ENCODE results near the gene NPTN.
"Not testable (repeated sequence)": the region's sequence is repeated elsewhere in the genome, so short reads cannot be mapped to it uniquely, and the experiment has no call there.

The NPTN gene

GRCh38 chr15:73654659-73655058, 21.5 kb upstream of the NPTN start:
- TF ChIP-seq ZFX (IDR thresholded peaks at IDR 0.05; ENCODE audit: borderline replicate concordance): no peak
- no peak for TF ChIP-seq CTCF (IDR thresholded peaks at IDR 0.05)
- H3K27ac ChIP-seq: peak overlapping the region; percentile 50

GRCh38 chr15:73650416-73651126, 17.4 kb upstream of the NPTN start:
- TF ChIP-seq ZFX (IDR thresholded peaks at IDR 0.05; ENCODE audit: borderline replicate concordance) (no peak), CTCF (IDR thresholded peaks at IDR 0.05) (no peak)
- H3K27ac ChIP-seq: no peak overlapping the region

- no peak for TF ChIP-seq CTCF (IDR thresholded peaks at IDR 0.05)
- TF ChIP-seq ZFX (IDR thresholded peaks at IDR 0.05; ENCODE audit: borderline replicate concordance): no peak
- no peak overlapping the region for H3K27ac ChIP-seq
These were observed 14.8 kb upstream of the NPTN start for GRCh38 chr15:73648014-73648295.

GRCh38 chr15:73647259-73648013, 14.2 kb upstream of the NPTN start:
- TF ChIP-seq CTCF (IDR thresholded peaks at IDR 0.05) (no peak), ZFX (IDR thresholded peaks at IDR 0.05; ENCODE audit: borderline replicate concordance) (no peak)
- no peak overlapping the region for H3K27ac ChIP-seq

GRCh38 chr15:73639464-73639863, 6.3 kb upstream of the NPTN start:
- H3K27ac ChIP-seq: not testable (repeated sequence)

- TF ChIP-seq ZFX (IDR thresholded peaks at IDR 0.05; ENCODE audit: borderline replicate concordance) (no peak), CTCF (IDR thresholded peaks at IDR 0.05) (no peak)
- no peak overlapping the region for H3K27ac ChIP-seq
These were observed 4.3 kb upstream of the NPTN start for GRCh38 chr15:73637527-73637926.

GRCh38 chr15:73633991-73634495, 854 bp upstream of the NPTN start:
- no peak for TF ChIP-seq ZFX (IDR thresholded peaks at IDR 0.05; ENCODE audit: borderline replicate concordance)
- no peak for TF ChIP-seq CTCF (IDR thresholded peaks at IDR 0.05)
- H3K27ac ChIP-seq: peak overlapping the region; percentile 57

Data from 22Rv1 (cell line).